ENCODE data around the gene OTUB2. TPM values are rescaled to one million over a fixed set of nuclear protein-coding genes. Genes with fewer than 3 reads are reported as not detected.
A peak's percentile ranks its signal among the peaks of the same experiment; 100 is the strongest.

The OTUB2 gene
- 7.7 and 9.0 TPM in 2 replicates for total RNA-seq (2014; rRNA removed)
- percentile 51 among the genes with signal in this experiment for Bru-seq, nascent RNA
- percentile 60 among the genes with signal in this experiment for BruChase-seq, experiment 1, labeled RNA remaining after a 6-hour chase
- BruChase-seq, experiment 2, labeled RNA remaining after a 2-hour chase, result percentile 57 among the genes with signal in this experiment
- long read RNA-seq, partial matches to known transcripts, result 0 of 18 reads
- long read RNA-seq, other reads (novel, unspliced or antisense), result 14 of 18 reads

DNA sequence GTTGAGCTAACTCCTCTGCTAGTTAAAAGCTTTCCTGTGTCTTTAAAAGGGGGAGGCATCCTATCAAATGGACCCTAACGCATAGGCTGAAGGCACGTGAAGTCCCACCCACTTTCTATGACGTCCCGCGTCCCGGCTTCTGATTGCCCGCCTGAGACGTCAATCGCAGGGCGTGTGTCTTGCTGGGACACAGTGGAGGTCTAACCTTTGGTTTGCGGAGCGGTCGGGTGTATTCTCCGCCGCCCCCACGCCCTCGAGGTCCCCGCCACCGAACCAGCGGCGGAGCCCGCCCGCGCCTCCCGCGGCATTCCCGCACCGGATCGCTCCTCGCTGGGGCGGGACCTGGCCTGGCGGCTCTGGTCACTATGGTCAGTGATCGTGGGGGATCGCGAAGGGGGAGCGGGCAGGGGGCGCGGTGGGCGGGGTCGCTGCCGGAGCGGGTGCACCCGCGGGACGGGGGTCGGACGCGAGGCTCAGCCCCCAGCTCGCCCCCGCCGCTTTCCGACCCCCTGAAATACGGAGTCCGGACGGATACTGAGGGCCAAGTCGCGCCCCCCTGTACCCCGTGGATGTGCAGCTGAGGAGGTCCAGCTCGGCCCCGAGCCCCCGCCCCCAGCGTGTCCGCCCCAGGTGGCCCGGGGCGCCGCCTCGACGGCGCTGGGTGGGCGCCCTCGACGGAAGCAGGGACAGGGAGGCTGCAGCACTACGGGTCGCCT is at the start of gene OTUB2:
Gene OTUB2, plus strand, starts transcription at position 168 of the 716 bp plus-strand sequence. Its CDS starts 198 bp downstream, at position 366.
- peaks cover 4% of the 10 kb centered on the region for H3F3A ChIP-seq (ENCODE audit: low read length, unreplicated experiment)
- no TSS peak for BruUV-seq (replicated peaks)
- peaks cover 47% of the 10 kb centered on the region for H3K4me1 ChIP-seq (ENCODE audit: insufficient read depth, low read length)
- H3K36me3 ChIP-seq (ENCODE audit: low read depth, low read length), result no peaks in the 10 kb centered on the region
- TF ChIP-seq EZH2phosphoT487 (IDR thresholded peaks at IDR 0.05; ENCODE audit: borderline replicate concordance, low read length) (no peak), EZH2 (IDR thresholded peaks at IDR 0.05; ENCODE audit: low read length, unreplicated experiment) (no peak), CTCF (conservative IDR thresholded peaks at IDR 0.05; ENCODE audit: low read depth, low read length) (no peak)
- peak within 1 kb of the TSS; percentile 79 for H3K9ac ChIP-seq (ENCODE audit: low read length)
- H3K79me2 ChIP-seq (ENCODE audit: low read length), result peaks cover 18% of the 10 kb centered on the region; the same call in 1 of the 2 replicates
- H3K27me3 ChIP-seq (ENCODE audit: low read length), result no peaks in the 10 kb centered on the region
- H3K27ac ChIP-seq (ENCODE audit: low read length), result peak within 1 kb of the TSS; percentile 98
- ATAC-seq (peak; percentile 82), DNase-seq (peak; percentile 99)
- ChIA-PET CTCF (interaction anchor here (1.0 kb wide), 2 partner anchors 10 to 86 kb away, joined by 5 read pairs; no protein-coding TSS in a partner anchor), POLR2A (ENCODE audit: unreplicated experiment) (interaction anchor here (0.6 kb wide), 1 partner anchor 10 kb away, joined by 4 read pairs; no protein-coding TSS in a partner anchor)
- no peaks in the 10 kb centered on the region for H4K20me1 ChIP-seq (ENCODE audit: low read length)
- H3K4me3 ChIP-seq (ENCODE audit: low read length), result peak within 1 kb of the TSS; percentile 67
- H3K9me3 ChIP-seq (ENCODE audit: low read length), result no peaks in the 10 kb centered on the region
- peak within 1 kb of the TSS; percentile 65 for H3K4me2 ChIP-seq (ENCODE audit: low read length)
- no peaks in the 10 kb centered on the region for H3K9me2 ChIP-seq (replicated peaks; ENCODE audit: low read length)
- peak within 1 kb of the TSS; percentile 61 for H2AFZ ChIP-seq (ENCODE audit: low read length)
- intact Hi-C loops (cut with micrococcal nuclease), result no loop called here

DNA sequence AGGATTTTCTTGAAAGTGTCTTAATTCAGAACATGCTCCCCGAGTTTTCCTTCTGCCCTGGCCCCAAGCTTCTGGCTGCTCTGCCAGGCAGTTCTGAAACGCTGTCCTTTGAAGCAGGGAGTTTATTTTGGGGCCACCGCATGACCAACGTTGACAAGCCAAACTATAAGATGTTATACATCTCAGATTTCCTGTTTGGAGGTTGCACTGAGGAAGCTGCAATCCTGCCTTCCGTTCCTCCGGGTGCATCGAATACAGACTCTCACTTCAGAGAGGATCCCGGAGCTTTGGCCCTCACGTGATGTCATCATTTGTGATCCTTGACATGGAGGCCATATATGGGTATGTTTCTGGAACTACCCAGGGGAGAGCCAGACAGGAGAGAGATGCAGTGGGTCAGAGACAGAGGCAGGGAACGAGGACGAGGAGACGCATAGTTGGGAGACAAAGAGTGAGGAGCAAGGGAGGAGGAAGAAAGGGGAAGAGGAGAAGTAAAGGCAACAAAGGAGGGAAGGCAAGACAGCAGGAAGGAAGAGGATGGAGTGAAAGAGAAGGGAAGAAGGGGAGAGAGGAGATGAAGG is 49.6 kb upstream of the OTUB2 start, which contains the start of gene ASB2:
Gene ASB2, minus strand, starts transcription at position 94 of the 581 bp plus-strand sequence. CDS start 12,031 bp downstream, outside the sequence.
- H3K4me3 ChIP-seq (ENCODE audit: low read length), result no peak within 1 kb of the TSS
- H3K4me2 ChIP-seq (ENCODE audit: low read length), result peak within 1 kb of the TSS; percentile 13; the same call in 1 of the 2 replicates
- no peak for DNase-seq
- no peak within 1 kb of the TSS for H2AFZ ChIP-seq (ENCODE audit: low read length)
- intact Hi-C loops (cut with micrococcal nuclease), result no loop called here
- H3K27me3 ChIP-seq (ENCODE audit: low read length), result 0 out of 2 replicates have a peak, but pooled peaks cover 6% of the 10 kb centered on the region
- TF ChIP-seq EZH2 (IDR thresholded peaks at IDR 0.05; ENCODE audit: low read length, unreplicated experiment), result no peak
- TF ChIP-seq CTCF (conservative IDR thresholded peaks at IDR 0.05; ENCODE audit: low read depth, low read length), result no peak
- TF ChIP-seq EZH2phosphoT487 (IDR thresholded peaks at IDR 0.05; ENCODE audit: borderline replicate concordance, low read length), result no peak
- no peaks in the 10 kb centered on the region for H3K9me2 ChIP-seq (replicated peaks; ENCODE audit: low read length)
- H3F3A ChIP-seq (ENCODE audit: low read length, unreplicated experiment), result no peaks in the 10 kb centered on the region
- H3K9me3 ChIP-seq (ENCODE audit: low read length), result no peaks in the 10 kb centered on the region
- no peaks in the 10 kb centered on the region for H3K79me2 ChIP-seq (ENCODE audit: low read length)
- no peaks in the 10 kb centered on the region for H3K4me1 ChIP-seq (ENCODE audit: insufficient read depth, low read length)
- no peaks in the 10 kb centered on the region for H4K20me1 ChIP-seq (ENCODE audit: low read length)
- POLR2A ChIA-PET (ENCODE audit: unreplicated experiment), result no interaction called here
- no TSS peak for BruUV-seq (replicated peaks)
- CTCF ChIA-PET, result no interaction called here
- H3K27ac ChIP-seq (ENCODE audit: low read length), result no peak within 1 kb of the TSS
- H3K36me3 ChIP-seq (ENCODE audit: low read depth, low read length), result no peaks in the 10 kb centered on the region
- H3K9ac ChIP-seq (ENCODE audit: low read length), result no peak within 1 kb of the TSS
- no peak for ATAC-seq

All from PC-3 (cell line).